ENCODE results near the gene C12orf76.
A peak's percentile ranks its signal among the peaks of the same experiment; 100 is the strongest.

The C12orf76 gene

GRCh38 chr12:110029290-110029815 lies 19.0 kb downstream of the C12orf76 start:
- no peaks in the 10 kb centered on the region for H3K27me3 ChIP-seq (ENCODE audit: insufficient read depth, low read depth)
- H3K4me1 ChIP-seq (ENCODE audit: low read depth, poor library complexity, severe bottlenecking), result no peaks in the 10 kb centered on the region
- H3K79me2 ChIP-seq (ENCODE audit: insufficient read depth, low read depth), result no peaks in the 10 kb centered on the region
- H2AFZ ChIP-seq (ENCODE audit: low read depth), result no peak overlapping the region
- H3K9ac ChIP-seq, result no peak overlapping the region
- H3K27ac ChIP-seq, result no peak overlapping the region
- no peaks in the 10 kb centered on the region for H4K20me1 ChIP-seq (ENCODE audit: insufficient read depth)
- no peak for TF ChIP-seq CTCF (conservative IDR thresholded peaks at IDR 0.05; ENCODE audit: low read depth, low read length)
- no peak overlapping the region for H3K4me3 ChIP-seq (IDR thresholded peaks at IDR 0.05; ENCODE audit: insufficient read depth, low read depth, low read length)
- no peak overlapping the region for H3K4me2 ChIP-seq
- no peaks in the 10 kb centered on the region for H3K36me3 ChIP-seq (ENCODE audit: insufficient read depth)

GRCh38 chr12:110028323-110028722 lies 20.0 kb downstream of the C12orf76 start:
- no peak overlapping the region for H3K27ac ChIP-seq
- no peaks in the 10 kb centered on the region for H4K20me1 ChIP-seq (ENCODE audit: insufficient read depth)
- no peak overlapping the region for H2AFZ ChIP-seq (ENCODE audit: low read depth)
- no peak for TF ChIP-seq CTCF (conservative IDR thresholded peaks at IDR 0.05; ENCODE audit: low read depth, low read length)
- H3K36me3 ChIP-seq (ENCODE audit: insufficient read depth), result no peaks in the 10 kb centered on the region
- H3K4me3 ChIP-seq (IDR thresholded peaks at IDR 0.05; ENCODE audit: insufficient read depth, low read depth, low read length), result no peak overlapping the region
- H3K4me2 ChIP-seq, result no peak overlapping the region
- no peaks in the 10 kb centered on the region for H3K79me2 ChIP-seq (ENCODE audit: insufficient read depth, low read depth)
- no peaks in the 10 kb centered on the region for H3K27me3 ChIP-seq (ENCODE audit: insufficient read depth, low read depth)
- peaks cover 8% of the 10 kb centered on the region for H3K4me1 ChIP-seq (ENCODE audit: low read depth, poor library complexity, severe bottlenecking)
- H3K9ac ChIP-seq, result no peak overlapping the region

- Histone ChIP-seq H2AFZ (ENCODE audit: low read depth) (no peak overlapping the region), H3K4me2 (no peak overlapping the region), H3K36me3 (ENCODE audit: insufficient read depth) (no peaks in the 10 kb centered on the region), H4K20me1 (ENCODE audit: insufficient read depth) (no peaks in the 10 kb centered on the region), H3K4me1 (ENCODE audit: low read depth, poor library complexity, severe bottlenecking) (peaks cover 17% of the 10 kb centered on the region), H3K4me3 (IDR thresholded peaks at IDR 0.05; ENCODE audit: insufficient read depth, low read depth, low read length) (no peak overlapping the region), H3K27ac (no peak overlapping the region), H3K9ac (no peak overlapping the region), H3K27me3 (ENCODE audit: insufficient read depth, low read depth) (no peaks in the 10 kb centered on the region), H3K79me2 (ENCODE audit: insufficient read depth, low read depth) (no peaks in the 10 kb centered on the region)
- TF ChIP-seq CTCF (conservative IDR thresholded peaks at IDR 0.05; ENCODE audit: low read depth, low read length), result no peak
These were observed 24.3 kb downstream of the C12orf76 start for GRCh38 chr12:110024051-110024450.

- H3K4me1 ChIP-seq (ENCODE audit: low read depth, poor library complexity, severe bottlenecking), result peaks cover 17% of the 10 kb centered on the region
- H3K27me3 ChIP-seq (ENCODE audit: insufficient read depth, low read depth), result no peaks in the 10 kb centered on the region
- peak overlapping the region; percentile 42 for H3K4me2 ChIP-seq
- H4K20me1 ChIP-seq (ENCODE audit: insufficient read depth), result no peaks in the 10 kb centered on the region
- no peaks in the 10 kb centered on the region for H3K79me2 ChIP-seq (ENCODE audit: insufficient read depth, low read depth)
- no peak for TF ChIP-seq CTCF (conservative IDR thresholded peaks at IDR 0.05; ENCODE audit: low read depth, low read length)
- no peak overlapping the region; the same call in 1 of the 2 replicates for H3K27ac ChIP-seq
- no peaks in the 10 kb centered on the region for H3K36me3 ChIP-seq (ENCODE audit: insufficient read depth)
- no peak overlapping the region for H3K9ac ChIP-seq
- H3K4me3 ChIP-seq (IDR thresholded peaks at IDR 0.05; ENCODE audit: insufficient read depth, low read depth, low read length), result no peak overlapping the region
- no peak overlapping the region for H2AFZ ChIP-seq (ENCODE audit: low read depth)
These were observed 25.0 kb downstream of the C12orf76 start for GRCh38 chr12:110023059-110023980.
